Caco-2 (cell line): ENCODE results near the gene E2F6. TPM values are rescaled to one million over a fixed set of nuclear protein-coding genes. Genes with fewer than 3 reads are reported as not detected.
A peak's percentile ranks its signal among the peaks of the same experiment; 100 is the strongest.

Experiments used
- BruUV-seq: library from RNA; stranded (reverse); fragments of 400-500 nt; replicated peaks from 2 replicates; lab custom pipeline; 2021; lab: Mats Ljungman, UMichigan
- CTCF ChIA-PET: fragments of 300-600 bp; sonication (Branson Sonifier 250); formaldehyde crosslinking; loops from one replicate; lab custom pipeline; 2022; ENCODE audit warnings: antibody characterized with exemption; lab: Charles Lee
- POLR2A ChIA-PET: fragments of 300-600 bp; sonication (Branson Sonifier 250); formaldehyde crosslinking; loops from one replicate; lab custom pipeline; 2022; ENCODE audit warnings: antibody characterized with exemption; lab: Charles Lee
- DNase-seq, 2 experiments: peaks; one replicate each; pipeline versions ENCODE4 v3.0.0 to v3.0.0-alpha.2; 2020 to 2022
- H3K27me3 ChIP-seq: replicated peaks from 2 replicates; pipeline ENCODE4 v1.6.0; 2011; ENCODE audit warnings: low read length; ENCODE audit not compliant: control insufficient read depth, insufficient read depth
- H3K36me3 ChIP-seq: 2 replicates; pipeline ENCODE4 v1.5.1; 2011; ENCODE audit warnings: low read length; ENCODE audit not compliant: control insufficient read depth, insufficient read depth
- H3K4me1 ChIP-seq: fragments of 250-450 bp; sonication (Bioruptor Pico); 2 replicates; pipeline ENCODE4 v1.5.1; 2020; ENCODE audit warnings: mild to moderate bottlenecking
- H3K4me3 ChIP-seq: 2 replicates; pipeline ENCODE4 v1.5.1; 2011; ENCODE audit warnings: low read depth, mild to moderate bottlenecking, control low read depth, low read length
- H3K9me3 ChIP-seq: fragments of 250-450 bp; sonication (Bioruptor Pico); 2 replicates; pipeline ENCODE4 v1.5.1; 2020; ENCODE audit warnings: mild to moderate bottlenecking, moderate library complexity
- H3K27ac Mint-ChIP-seq: one replicate; pipeline ENCODE4 v1.8.0; 2022; ENCODE audit warnings: mixed read lengths; ENCODE audit not compliant: unreplicated experiment
- H3K27me3 Mint-ChIP-seq: one replicate; pipeline ENCODE4 v1.8.0; 2022; ENCODE audit warnings: mixed read lengths; ENCODE audit not compliant: insufficient read depth, unreplicated experiment
- H3K36me3 Mint-ChIP-seq: one replicate; pipeline ENCODE4 v1.8.0; 2022; ENCODE audit warnings: mild to moderate bottlenecking, mixed read lengths; ENCODE audit not compliant: insufficient read depth, unreplicated experiment
- H3K4me1 Mint-ChIP-seq: one replicate; pipeline ENCODE4 v1.8.0; 2022; ENCODE audit warnings: low read depth, mixed read lengths; ENCODE audit not compliant: unreplicated experiment
- H3K4me3 Mint-ChIP-seq: one replicate; pipeline ENCODE4 v1.8.0; 2022; ENCODE audit warnings: mild to moderate bottlenecking, moderate library complexity, mixed read lengths; ENCODE audit not compliant: unreplicated experiment
- H3K9me3 Mint-ChIP-seq: one replicate; pipeline ENCODE4 v1.8.0; 2022; ENCODE audit warnings: mixed read lengths; ENCODE audit not compliant: unreplicated experiment
- intact Hi-C: fragments of 100-400 bp; cut with micrococcal nuclease; formaldehyde crosslinking; loops from one replicate; pipeline ENCODE4 v1.10.0; 2022; ENCODE audit not compliant: unreplicated experiment
- total RNA-seq: library from RNA; stranded (reverse); gene quantifications from 2 replicates; pipeline ENCODE4 v1.2.3, GENCODE V29; 2022
- TF ChIP-seq, protein P1 (sequence below), 2 experiments: fragments of 200-600 bp in 1 of 2; IDR thresholded peaks; 1 replicate in 1 of 2; 2 replicates in 1 of 2; pipeline versions ENCODE4 v1.5.1 to v1.8.0; 2011 to 2022; ENCODE audit warnings: antibody characterized with exemption in 1 of 2, control low read depth in 1 of 2, inconsistent platforms in 1 of 2, low read depth in 1 of 2, low read length in 1 of 2, mild to moderate bottlenecking in 1 of 2, moderate library complexity in 1 of 2; ENCODE audit not compliant: insufficient read depth in 1 of 2, severe bottlenecking in 1 of 2, unreplicated experiment in 1 of 2

Gene E2F6
- total RNA-seq, 1 experiment from 2014 or later, result 44.5 TPM

- no peak for DNase-seq
- TF ChIP-seq, protein P1, sequence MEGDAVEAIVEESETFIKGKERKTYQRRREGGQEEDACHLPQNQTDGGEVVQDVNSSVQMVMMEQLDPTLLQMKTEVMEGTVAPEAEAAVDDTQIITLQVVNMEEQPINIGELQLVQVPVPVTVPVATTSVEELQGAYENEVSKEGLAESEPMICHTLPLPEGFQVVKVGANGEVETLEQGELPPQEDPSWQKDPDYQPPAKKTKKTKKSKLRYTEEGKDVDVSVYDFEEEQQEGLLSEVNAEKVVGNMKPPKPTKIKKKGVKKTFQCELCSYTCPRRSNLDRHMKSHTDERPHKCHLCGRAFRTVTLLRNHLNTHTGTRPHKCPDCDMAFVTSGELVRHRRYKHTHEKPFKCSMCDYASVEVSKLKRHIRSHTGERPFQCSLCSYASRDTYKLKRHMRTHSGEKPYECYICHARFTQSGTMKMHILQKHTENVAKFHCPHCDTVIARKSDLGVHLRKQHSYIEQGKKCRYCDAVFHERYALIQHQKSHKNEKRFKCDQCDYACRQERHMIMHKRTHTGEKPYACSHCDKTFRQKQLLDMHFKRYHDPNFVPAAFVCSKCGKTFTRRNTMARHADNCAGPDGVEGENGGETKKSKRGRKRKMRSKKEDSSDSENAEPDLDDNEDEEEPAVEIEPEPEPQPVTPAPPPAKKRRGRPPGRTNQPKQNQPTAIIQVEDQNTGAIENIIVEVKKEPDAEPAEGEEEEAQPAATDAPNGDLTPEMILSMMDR (IDR thresholded peaks at IDR 0.05; ENCODE audit: insufficient read depth in 1 of 2, low read depth in 1 of 2, low read length in 1 of 2, severe bottlenecking in 1 of 2, unreplicated experiment in 1 of 2), result no peak
- Mint-ChIP-seq H3K9me3 (no peaks in the 10 kb centered on the region), H3K4me1 (no peaks in the 10 kb centered on the region), H3K4me3 (no peak overlapping the region), H3K27me3 (peaks cover 3% of the 10 kb centered on the region), H3K36me3 (no peaks in the 10 kb centered on the region), H3K27ac (no peak overlapping the region)
- Histone ChIP-seq H3K27me3 (no peaks in the 10 kb centered on the region), H3K36me3 (no peaks in the 10 kb centered on the region), H3K4me3 (no peak overlapping the region), H3K4me1 (0 out of 2 replicates have a peak, but pooled peaks cover 4% of the 10 kb centered on the region), H3K9me3 (no peaks in the 10 kb centered on the region)
- BruUV-seq, result no TSS peak
- intact Hi-C loops, result no loop called here
- CTCF ChIA-PET, result interaction anchor here (3.5 kb wide), 1 partner anchor 102 kb away, joined by 43 read pairs; no protein-coding TSS in a partner anchor
- POLR2A ChIA-PET, result no interaction called here
Observed at GRCh38 chr2:11481789-11482472, 16.0 kb upstream of the E2F6 start.

- no TSS peak for BruUV-seq
- H3K4me3 ChIP-seq, result no peak overlapping the region
- ChIA-PET POLR2A (no interaction called here), CTCF (interaction anchor here (1.4 to 3.5 kb wide), 2 partner anchors 102 to 109 kb away, joined by 9 to 43 read pairs; no protein-coding TSS in a partner anchor)
- H3K4me3 Mint-ChIP-seq, result peak overlapping the region; percentile 34
- TF ChIP-seq, protein P1 (IDR thresholded peaks at IDR 0.05; ENCODE audit: insufficient read depth in 1 of 2, low read depth in 1 of 2, low read length in 1 of 2, severe bottlenecking in 1 of 2, unreplicated experiment in 1 of 2), result no peak
- H3K27me3 Mint-ChIP-seq, result peaks cover 5% of the 10 kb centered on the region
- no peaks in the 10 kb centered on the region for H3K9me3 ChIP-seq
- H3K9me3 Mint-ChIP-seq, result no peaks in the 10 kb centered on the region
- H3K4me1 Mint-ChIP-seq, result no peaks in the 10 kb centered on the region
- no peaks in the 10 kb centered on the region for H3K36me3 ChIP-seq
- no peak for DNase-seq
- intact Hi-C loops, result no loop called here
- no peaks in the 10 kb centered on the region for H3K27me3 ChIP-seq
- no peaks in the 10 kb centered on the region for H3K36me3 Mint-ChIP-seq
- H3K4me1 ChIP-seq, result 0 out of 2 replicates have a peak, but pooled peaks cover 4% of the 10 kb centered on the region
- no peak overlapping the region for H3K27ac Mint-ChIP-seq
Observed at GRCh38 chr2:11481426-11481788, 15.4 kb upstream of the E2F6 start.

- no peak for DNase-seq
- intact Hi-C loops, result no loop called here
- POLR2A ChIA-PET, result no interaction called here
- no peaks in the 10 kb centered on the region for H3K36me3 Mint-ChIP-seq
- TF ChIP-seq, protein P1 (IDR thresholded peaks at IDR 0.05; ENCODE audit: insufficient read depth in 1 of 2, low read depth in 1 of 2, low read length in 1 of 2, severe bottlenecking in 1 of 2, unreplicated experiment in 1 of 2), result no peak
- Histone ChIP-seq H3K9me3 (no peaks in the 10 kb centered on the region), H3K4me1 (0 out of 2 replicates have a peak, but pooled peaks cover 4% of the 10 kb centered on the region), H3K36me3 (no peaks in the 10 kb centered on the region), H3K27me3 (no peaks in the 10 kb centered on the region), H3K4me3 (no peak overlapping the region)
- H3K27me3 Mint-ChIP-seq, result peaks cover 6% of the 10 kb centered on the region
- no peak overlapping the region for H3K27ac Mint-ChIP-seq
- no peaks in the 10 kb centered on the region for H3K4me1 Mint-ChIP-seq
- no TSS peak for BruUV-seq
- peak overlapping the region; percentile 34 for H3K4me3 Mint-ChIP-seq
- CTCF ChIA-PET, result interaction anchor here (0.5 to 3.5 kb wide), 4 partner anchors 66 to 206 kb away, joined by 4 to 43 read pairs (median 6); no protein-coding TSS in a partner anchor
- no peaks in the 10 kb centered on the region for H3K9me3 Mint-ChIP-seq
Observed at GRCh38 chr2:11480859-11481258, 14.9 kb upstream of the E2F6 start.
